ENCODE measurements around the gene SLC22A23. TPM values are rescaled to one million over a fixed set of nuclear protein-coding genes. Genes with fewer than 3 reads are reported as not detected.

SLC22A23 gene
- total RNA-seq, 1 donor from 2014 or later = 102 TPM

DNA sequence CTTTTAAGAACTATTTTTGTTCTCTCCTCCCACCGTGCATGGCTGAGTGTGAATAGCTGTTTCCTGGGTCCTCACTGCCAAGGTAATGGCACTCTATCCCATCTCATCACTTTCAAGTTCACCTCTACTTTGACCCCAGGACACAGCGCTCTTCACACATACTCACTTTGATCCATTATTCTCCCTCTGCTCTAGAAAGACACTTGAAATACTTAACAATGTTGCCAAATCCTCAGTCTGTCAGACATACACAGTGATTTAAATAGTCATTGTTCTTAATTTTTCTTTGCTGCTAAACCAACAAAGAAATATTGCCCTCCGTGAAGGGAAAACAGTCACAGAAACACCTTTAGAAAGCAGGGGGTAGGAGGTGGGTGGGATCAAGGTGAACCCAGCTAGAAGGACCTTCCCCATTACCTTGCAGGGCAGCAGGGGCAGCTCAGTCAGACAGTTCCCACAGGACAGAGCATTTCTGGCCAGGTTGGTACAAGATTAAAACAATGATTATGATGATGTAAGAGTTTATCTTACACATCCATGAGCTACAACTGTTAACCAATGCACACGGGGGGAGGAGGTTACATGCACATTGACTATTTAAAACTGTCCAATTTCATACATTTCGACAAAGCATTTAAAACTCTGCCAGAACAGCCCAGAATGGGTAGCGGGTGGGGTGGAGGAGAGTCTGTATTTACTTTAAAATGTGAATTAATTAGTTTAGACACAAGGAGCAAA lies 2.4 kb downstream of the SLC22A23 start:
- Mint-ChIP-seq H3K4me1 (ENCODE audit: low read depth, unreplicated experiment) (peaks cover 21% of the 10 kb centered on the region), H3K27ac (ENCODE audit: unreplicated experiment) (no peak overlapping the region), H3K9me3 (ENCODE audit: unreplicated experiment) (peaks cover 5% of the 10 kb centered on the region), H3K27me3 (ENCODE audit: unreplicated experiment) (peaks cover 2% of the 10 kb centered on the region), H3K4me3 (ENCODE audit: unreplicated experiment) (no peak overlapping the region), H3K36me3 (ENCODE audit: unreplicated experiment) (no peaks in the 10 kb centered on the region)
- TF ChIP-seq, protein P1, sequence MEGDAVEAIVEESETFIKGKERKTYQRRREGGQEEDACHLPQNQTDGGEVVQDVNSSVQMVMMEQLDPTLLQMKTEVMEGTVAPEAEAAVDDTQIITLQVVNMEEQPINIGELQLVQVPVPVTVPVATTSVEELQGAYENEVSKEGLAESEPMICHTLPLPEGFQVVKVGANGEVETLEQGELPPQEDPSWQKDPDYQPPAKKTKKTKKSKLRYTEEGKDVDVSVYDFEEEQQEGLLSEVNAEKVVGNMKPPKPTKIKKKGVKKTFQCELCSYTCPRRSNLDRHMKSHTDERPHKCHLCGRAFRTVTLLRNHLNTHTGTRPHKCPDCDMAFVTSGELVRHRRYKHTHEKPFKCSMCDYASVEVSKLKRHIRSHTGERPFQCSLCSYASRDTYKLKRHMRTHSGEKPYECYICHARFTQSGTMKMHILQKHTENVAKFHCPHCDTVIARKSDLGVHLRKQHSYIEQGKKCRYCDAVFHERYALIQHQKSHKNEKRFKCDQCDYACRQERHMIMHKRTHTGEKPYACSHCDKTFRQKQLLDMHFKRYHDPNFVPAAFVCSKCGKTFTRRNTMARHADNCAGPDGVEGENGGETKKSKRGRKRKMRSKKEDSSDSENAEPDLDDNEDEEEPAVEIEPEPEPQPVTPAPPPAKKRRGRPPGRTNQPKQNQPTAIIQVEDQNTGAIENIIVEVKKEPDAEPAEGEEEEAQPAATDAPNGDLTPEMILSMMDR (IDR thresholded peaks at IDR 0.05; ENCODE audit: partially characterized antibody, unreplicated experiment) = no peak
- DNase-seq = no peak

DNA sequence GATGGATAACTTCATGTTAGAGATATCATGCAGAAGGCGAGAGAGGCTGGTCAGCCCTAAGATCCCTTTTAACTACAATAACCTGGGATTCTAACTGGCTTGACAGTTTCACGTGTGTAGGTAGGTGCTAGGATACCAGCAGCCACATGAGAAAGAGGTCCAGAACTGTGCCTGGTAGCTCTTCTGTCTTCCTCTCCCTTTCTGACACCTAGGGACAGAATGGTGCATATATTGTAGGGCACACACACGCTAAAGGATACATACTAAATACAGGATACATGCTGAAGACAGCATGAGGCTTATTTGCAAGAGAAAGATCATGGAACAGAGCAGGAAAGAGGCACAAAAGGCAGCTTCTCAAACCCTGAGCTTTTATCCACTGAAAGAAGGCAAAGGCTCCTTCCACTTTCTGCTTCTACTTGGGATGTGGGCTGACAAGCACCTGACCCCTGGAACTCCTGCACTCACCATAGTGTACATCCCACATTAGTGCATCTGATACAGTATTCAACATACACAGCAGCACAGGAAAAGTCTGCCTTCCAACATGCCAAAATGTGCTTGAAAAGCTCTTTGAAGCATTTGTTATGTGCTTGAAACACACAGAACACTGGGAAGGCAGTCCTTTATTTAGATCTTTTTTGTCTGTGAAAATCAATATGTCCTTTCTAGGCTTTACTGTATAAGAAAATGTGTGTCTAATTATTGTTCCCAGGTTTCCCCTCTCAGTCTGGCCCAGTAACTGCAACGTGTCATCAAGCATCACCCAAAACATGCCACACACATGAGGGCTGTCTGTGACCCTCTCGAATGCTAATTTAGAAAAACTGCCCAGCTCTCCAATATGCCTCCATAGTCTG lies 3.2 kb downstream of the SLC22A23 start:
- TF ChIP-seq, protein P1 (IDR thresholded peaks at IDR 0.05; ENCODE audit: partially characterized antibody, unreplicated experiment) = no peak

DNA sequence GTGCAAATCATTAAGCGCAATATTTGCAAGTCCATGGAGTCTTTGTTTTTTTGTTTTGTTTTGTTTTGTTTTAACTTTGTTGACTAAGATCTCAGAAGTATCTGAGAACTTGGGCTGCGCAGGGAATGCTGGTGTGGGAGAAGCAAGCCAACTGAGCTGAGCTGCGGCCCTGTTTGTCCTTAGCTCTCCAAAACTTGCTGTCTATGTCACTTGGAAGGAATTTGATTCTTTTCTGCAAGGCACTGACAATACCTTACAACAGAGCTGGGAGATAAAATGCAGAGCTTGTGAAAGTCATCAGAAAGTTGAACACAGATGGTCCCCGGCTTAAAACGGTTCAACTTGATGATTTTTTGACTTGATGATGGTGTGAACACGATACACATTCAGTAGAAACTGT lies 5.4 kb downstream of the SLC22A23 start:
- H3K4me1 Mint-ChIP-seq (ENCODE audit: low read depth, unreplicated experiment) = peaks cover 20% of the 10 kb centered on the region
- TF ChIP-seq, protein P1 (IDR thresholded peaks at IDR 0.05; ENCODE audit: partially characterized antibody, unreplicated experiment) = no peak
- H3K9me3 Mint-ChIP-seq (ENCODE audit: unreplicated experiment) = no peaks in the 10 kb centered on the region
- peak overlapping the region; percentile 23 for H3K4me3 Mint-ChIP-seq (ENCODE audit: unreplicated experiment)
- H3K36me3 Mint-ChIP-seq (ENCODE audit: unreplicated experiment) = no peaks in the 10 kb centered on the region
- no peaks in the 10 kb centered on the region for H3K27me3 Mint-ChIP-seq (ENCODE audit: unreplicated experiment)
- no peak for DNase-seq
- H3K27ac Mint-ChIP-seq (ENCODE audit: unreplicated experiment) = no peak overlapping the region

More for the DNA sequence above, 3.2 kb downstream of the SLC22A23 start:
- Mint-ChIP-seq H3K27ac (ENCODE audit: unreplicated experiment) (no peak overlapping the region), H3K9me3 (ENCODE audit: unreplicated experiment) (peaks cover 5% of the 10 kb centered on the region), H3K4me3 (ENCODE audit: unreplicated experiment) (no peak overlapping the region), H3K36me3 (ENCODE audit: unreplicated experiment) (no peaks in the 10 kb centered on the region), H3K27me3 (ENCODE audit: unreplicated experiment) (peaks cover 2% of the 10 kb centered on the region), H3K4me1 (ENCODE audit: low read depth, unreplicated experiment) (peaks cover 18% of the 10 kb centered on the region)
- no peak for DNase-seq

DNA sequence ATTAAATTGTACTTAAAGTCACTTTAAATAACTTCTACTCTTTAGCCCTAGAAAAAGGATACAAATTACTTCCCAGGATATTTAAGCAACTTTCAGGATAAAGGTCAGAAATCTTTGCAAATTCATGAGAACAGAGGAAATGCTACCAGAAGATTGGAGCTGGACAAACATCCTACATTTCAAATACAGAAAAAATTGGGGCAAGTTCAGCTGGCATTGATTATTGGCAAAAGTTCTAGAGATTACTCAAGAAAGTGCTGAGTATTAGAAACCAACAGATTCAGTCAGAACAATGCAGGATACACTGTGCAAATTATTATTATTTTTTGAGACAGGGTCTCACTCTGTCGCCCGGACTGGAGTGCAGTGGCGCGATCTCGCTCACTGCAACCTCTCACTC lies 6.0 kb downstream of the SLC22A23 start:
- peaks cover 21% of the 10 kb centered on the region for H3K4me1 Mint-ChIP-seq (ENCODE audit: low read depth, unreplicated experiment)
- H3K9me3 Mint-ChIP-seq (ENCODE audit: unreplicated experiment) = no peaks in the 10 kb centered on the region
- H3K27ac Mint-ChIP-seq (ENCODE audit: unreplicated experiment) = no peak overlapping the region
- H3K36me3 Mint-ChIP-seq (ENCODE audit: unreplicated experiment) = no peaks in the 10 kb centered on the region
- TF ChIP-seq, protein P1 (IDR thresholded peaks at IDR 0.05; ENCODE audit: partially characterized antibody, unreplicated experiment) = no peak
- H3K4me3 Mint-ChIP-seq (ENCODE audit: unreplicated experiment) = peak overlapping the region; percentile 32
- H3K27me3 Mint-ChIP-seq (ENCODE audit: unreplicated experiment) = no peaks in the 10 kb centered on the region
- DNase-seq = no peak

Measured in glutamatergic neuron (in vitro differentiated cells).